IPS-18a (cell line): ENCODE measurements around the gene FCMR.
"Not testable (repeated sequence)": the region's sequence is repeated elsewhere in the genome, so short reads cannot be mapped to it uniquely, and the experiment has no call there.

Experiments
- H3K27ac ChIP-seq: one replicate; pipeline ENCODE4 v1.5.1; 2013; ENCODE audit warnings: low read length
- H3K27me3 ChIP-seq: one replicate; pipeline ENCODE4 v1.6.1; 2013; ENCODE audit warnings: mild to moderate bottlenecking, low read length; ENCODE audit not compliant: control insufficient read depth, insufficient read depth
- H3K36me3 ChIP-seq: one replicate; pipeline ENCODE4 v1.6.1; 2013; ENCODE audit warnings: low read depth, low read length; ENCODE audit not compliant: control insufficient read depth
- H3K4me1 ChIP-seq: one replicate; pipeline ENCODE4 v1.6.1; 2013; ENCODE audit warnings: low read depth, low read length; ENCODE audit not compliant: control insufficient read depth
- H3K4me3 ChIP-seq: one replicate; pipeline ENCODE4 v1.5.1; 2013; ENCODE audit warnings: low read length
- H3K9ac ChIP-seq: one replicate; pipeline ENCODE4 v1.6.1; 2013; ENCODE audit warnings: mild to moderate bottlenecking, low read length, moderate library complexity
- H3K9me3 ChIP-seq: one replicate; pipeline ENCODE4 v1.6.1; 2013; ENCODE audit warnings: low read depth, low read length; ENCODE audit not compliant: control insufficient read depth

Gene FCMR

DNA sequence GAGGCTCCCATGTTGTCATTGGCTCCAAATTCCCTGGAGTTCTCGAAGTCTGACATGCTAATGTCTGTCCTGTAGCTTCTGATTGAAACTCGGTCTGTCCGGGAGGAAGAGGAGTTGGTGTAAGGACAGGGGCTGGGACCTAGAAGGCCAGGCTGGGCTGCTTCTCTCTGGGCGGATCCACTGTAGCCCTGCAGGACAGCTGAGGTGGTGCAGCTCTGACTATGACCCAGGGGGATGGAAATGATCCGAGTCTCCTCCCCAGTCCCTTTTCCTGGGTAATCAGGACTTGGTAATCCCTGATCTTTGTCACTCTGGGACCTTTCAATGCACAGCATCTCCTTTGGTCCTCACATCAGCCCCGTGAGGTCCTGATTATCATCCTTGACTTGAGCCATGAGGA is 10.0 kb upstream of the FCMR start:
- no peaks in the 10 kb centered on the region for H3K27me3 ChIP-seq
- H3K4me3 ChIP-seq: no peak overlapping the region
- no peaks in the 10 kb centered on the region for H3K4me1 ChIP-seq
- no peak overlapping the region for H3K9ac ChIP-seq
- no peak overlapping the region for H3K27ac ChIP-seq
- no peaks in the 10 kb centered on the region for H3K9me3 ChIP-seq
- no peaks in the 10 kb centered on the region for H3K36me3 ChIP-seq

DNA sequence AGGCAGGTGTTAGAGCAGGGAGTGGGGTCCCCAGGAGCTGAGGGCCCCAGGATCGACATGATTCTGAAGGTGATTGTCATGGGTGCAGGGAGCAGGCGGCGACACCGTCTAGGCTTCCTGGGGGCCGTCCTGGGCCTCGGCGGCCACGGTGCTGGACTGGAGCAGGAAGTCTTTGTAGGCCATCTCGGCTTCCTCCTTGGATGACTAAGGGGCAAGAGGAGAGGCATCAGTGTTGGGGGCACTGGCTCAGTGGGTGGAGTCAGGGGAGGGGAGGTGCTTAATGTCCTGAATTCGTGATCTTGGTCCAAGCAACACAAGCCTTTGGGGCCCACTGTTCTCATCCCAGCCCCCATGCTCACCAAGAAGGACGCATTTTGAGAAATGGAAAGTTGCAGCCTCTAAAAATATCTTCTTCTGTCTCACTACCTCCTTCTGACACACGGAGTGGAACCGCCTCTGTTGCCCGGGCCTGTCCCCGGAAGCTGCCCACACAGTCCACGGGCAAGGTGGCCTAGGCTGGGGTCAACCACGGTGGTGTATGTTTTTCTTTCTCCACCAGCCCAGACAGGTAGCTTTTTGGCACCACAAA is 8.6 kb upstream of the FCMR start:
- Histone ChIP-seq H3K4me3 (no peak overlapping the region), H3K27me3 (no peaks in the 10 kb centered on the region), H3K27ac (no peak overlapping the region), H3K9me3 (no peaks in the 10 kb centered on the region), H3K36me3 (no peaks in the 10 kb centered on the region), H3K9ac (no peak overlapping the region), H3K4me1 (no peaks in the 10 kb centered on the region)

DNA sequence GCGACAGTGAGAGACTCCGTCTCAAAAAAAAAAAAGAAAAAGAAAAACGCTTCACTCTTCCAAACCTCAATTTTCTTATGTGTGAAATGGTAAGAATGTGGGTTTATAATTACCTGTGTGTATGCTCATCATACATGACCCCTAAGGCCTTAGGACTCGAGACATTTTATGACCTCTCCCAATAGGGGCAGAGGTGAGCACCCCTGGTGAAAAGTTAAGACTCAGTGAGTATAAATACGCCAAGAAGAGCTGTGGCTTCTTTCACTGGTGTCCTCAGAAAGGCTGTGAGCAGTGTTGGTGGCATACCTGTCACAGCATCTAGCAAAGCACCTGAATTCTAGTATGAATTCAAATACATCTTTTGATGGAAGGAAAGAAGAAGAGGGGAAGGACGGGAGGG is 7.8 kb upstream of the FCMR start:
- H3K4me1 ChIP-seq: no peaks in the 10 kb centered on the region
- no peak overlapping the region for H3K4me3 ChIP-seq

DNA sequence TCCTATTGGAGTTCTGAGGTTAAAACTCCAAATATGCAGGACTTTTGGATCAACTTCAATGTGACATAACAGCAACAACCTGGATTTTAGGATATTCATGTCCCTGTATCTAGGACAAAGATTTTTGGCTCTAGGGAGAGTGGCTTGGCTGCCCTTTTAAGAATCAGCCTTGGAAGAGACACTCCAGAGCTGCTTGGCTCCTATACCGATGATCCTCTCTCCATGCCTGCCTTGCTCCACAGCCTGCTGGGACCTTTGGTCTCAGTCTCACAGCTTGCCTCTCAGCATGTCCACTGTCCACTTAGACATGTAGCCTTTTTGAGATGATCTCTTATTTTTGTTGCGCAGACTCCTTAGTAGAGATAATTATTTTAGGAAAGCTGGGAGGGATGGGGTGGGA is 4.5 kb upstream of the FCMR start:
- Histone ChIP-seq H3K27me3 (no peaks in the 10 kb centered on the region), H3K27ac (no peak overlapping the region), H3K9me3 (no peaks in the 10 kb centered on the region), H3K4me1 (no peaks in the 10 kb centered on the region), H3K9ac (no peak overlapping the region), H3K36me3 (no peaks in the 10 kb centered on the region), H3K4me3 (no peak overlapping the region)

More for the DNA sequence above, 7.8 kb upstream of the FCMR start:
- no peaks in the 10 kb centered on the region for H3K27me3 ChIP-seq
- H3K27ac ChIP-seq: no peak overlapping the region
- H3K9ac ChIP-seq: no peak overlapping the region
- no peaks in the 10 kb centered on the region for H3K9me3 ChIP-seq
- no peaks in the 10 kb centered on the region for H3K36me3 ChIP-seq

DNA sequence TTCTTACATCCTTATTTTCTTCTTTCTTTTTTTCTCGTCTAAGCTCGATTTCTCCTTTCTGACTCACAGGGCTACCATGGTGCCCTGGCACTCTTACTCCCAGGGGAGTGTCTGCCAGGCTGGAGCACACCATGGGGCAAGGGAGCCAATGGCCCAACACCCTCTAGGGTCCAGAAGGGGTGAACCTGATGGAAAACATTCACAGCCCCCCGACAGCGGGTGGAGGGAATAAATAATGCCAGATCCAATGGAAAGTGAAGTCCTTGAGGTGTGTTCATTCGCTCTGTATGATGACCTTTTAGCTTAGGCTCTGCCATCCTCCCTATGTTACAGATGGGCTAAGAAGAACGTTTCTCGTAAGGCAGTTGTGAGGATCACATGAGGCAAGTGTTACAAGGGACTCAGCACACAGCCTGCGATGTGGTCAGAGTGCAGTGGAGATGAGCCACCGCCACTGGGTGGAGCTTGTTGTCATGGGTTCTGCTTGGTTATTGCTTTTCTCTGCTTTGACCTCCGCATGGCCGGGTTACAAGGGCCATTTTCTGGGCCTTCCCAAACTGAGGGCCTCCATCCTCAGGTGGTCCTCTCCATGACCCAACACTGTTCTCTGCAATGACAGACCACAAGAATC is 3.5 kb upstream of the FCMR start:
- Histone ChIP-seq H3K4me1 (no peaks in the 10 kb centered on the region), H3K4me3 (no peak overlapping the region), H3K36me3 (no peaks in the 10 kb centered on the region), H3K27me3 (no peaks in the 10 kb centered on the region), H3K9ac (no peak overlapping the region), H3K9me3 (no peaks in the 10 kb centered on the region), H3K27ac (no peak overlapping the region)

DNA sequence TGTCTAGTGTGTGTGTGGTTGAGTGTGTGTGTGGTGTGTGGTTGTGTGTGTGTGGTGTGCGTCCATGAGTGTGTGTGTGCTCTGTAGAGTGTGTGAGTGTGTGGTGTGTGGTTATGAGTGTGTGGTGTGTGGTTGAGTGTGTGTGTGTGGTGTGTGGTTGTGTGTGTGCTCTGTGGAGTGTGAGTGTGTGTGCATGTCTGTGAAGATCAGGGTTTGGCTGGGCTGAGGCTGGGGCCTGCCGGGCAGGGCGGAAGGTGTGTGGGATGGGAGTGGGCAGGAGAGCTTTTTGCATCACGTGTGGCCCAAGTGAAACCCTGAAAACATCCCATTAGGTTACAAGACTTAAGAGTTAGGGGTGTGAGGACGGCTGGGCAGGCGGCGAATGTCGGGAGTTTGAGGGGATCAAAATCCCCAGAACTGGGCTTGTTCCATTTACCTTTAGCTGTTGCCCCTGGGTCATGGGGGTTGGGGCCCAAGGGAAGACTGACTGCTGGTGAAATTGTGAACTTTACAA is 2.9 kb upstream of the FCMR start:
- Histone ChIP-seq H3K9me3 (no peaks in the 10 kb centered on the region), H3K27me3 (no peaks in the 10 kb centered on the region), H3K27ac (no peak overlapping the region), H3K4me1 (no peaks in the 10 kb centered on the region), H3K4me3 (no peak overlapping the region), H3K9ac (no peak overlapping the region), H3K36me3 (no peaks in the 10 kb centered on the region)

DNA sequence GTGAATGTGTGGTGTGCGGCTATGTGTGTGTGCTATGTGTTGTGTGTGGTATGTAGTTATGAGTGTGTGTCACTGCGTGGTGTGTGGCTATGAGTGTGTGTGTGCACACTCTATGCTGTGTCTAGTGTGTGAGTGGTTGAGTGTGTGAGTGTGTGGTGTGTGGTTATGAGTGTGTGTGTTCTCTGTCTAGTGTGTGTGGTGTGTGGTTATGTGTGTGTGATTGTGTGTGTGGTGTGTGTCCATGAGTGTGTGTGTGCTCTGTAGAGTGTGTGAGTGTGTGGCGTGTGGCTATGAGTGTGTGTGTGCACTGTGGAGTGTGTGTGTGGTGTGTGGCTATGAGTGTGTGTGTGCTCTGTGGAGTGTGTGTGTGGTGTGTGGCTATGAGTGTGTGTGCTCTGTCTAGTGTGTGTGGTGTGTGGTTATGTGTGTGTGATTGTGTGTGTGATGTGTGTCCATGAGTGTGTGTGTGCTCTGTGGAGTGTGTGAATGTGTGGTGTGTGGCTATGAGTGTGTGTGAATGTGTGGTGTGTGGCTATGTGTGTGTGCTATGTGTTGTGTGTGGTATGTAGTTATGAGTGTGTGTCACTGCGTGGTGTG is 2.3 kb upstream of the FCMR start:
- H3K4me1 ChIP-seq, H3K9me3 ChIP-seq, H3K9ac ChIP-seq, H3K4me3 ChIP-seq, H3K36me3 ChIP-seq, H3K27ac ChIP-seq, H3K27me3 ChIP-seq: not testable (repeated sequence)

DNA sequence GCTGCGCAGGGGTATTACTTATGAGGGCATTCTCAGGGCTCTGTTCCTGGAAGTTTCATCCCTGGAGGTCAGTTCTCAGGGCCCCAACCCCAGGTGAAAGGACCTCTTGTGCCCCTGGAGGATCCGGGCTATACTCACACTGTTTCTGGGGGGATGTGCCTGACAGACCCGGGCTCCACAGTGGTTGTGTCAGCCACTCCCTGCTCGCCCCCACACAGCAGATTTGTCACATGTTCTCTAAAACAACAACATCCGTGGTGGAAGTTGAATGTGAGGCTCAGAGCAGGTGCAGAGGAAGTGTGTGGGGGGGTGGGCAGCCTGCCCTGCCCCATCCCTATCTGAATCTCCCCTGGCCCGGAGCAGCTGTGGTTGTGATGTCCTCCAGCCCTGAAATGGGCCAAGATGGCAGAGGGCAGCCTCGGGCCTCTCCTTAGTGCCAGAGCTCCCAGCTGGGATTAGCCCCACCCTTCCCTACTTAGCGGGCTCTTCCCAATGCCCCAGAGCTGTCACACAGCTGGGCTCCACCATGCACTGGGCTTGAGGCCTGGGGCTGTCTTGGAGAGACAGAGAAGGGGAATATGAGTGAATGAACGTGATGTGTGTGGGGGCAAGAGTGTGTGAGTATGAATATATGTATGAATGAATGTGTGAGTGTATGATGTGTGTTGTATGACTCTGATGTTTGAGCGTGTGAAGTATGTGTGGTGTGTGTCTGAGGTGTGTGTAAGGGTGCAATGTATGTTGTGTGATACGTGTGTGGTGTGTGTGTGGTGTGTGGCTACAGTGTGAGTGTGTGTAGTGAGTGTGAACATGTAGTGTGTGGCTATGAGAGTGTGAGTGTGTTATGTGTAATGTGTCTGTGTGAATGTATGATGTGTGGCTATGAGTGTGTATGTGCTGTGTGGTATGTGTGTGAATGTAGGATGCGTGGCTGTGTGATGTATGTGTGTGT is 1.5 kb upstream of the FCMR start:
- H3K9me3 ChIP-seq: no peaks in the 10 kb centered on the region
- no peaks in the 10 kb centered on the region for H3K27me3 ChIP-seq
- H3K4me3 ChIP-seq: no peak overlapping the region
- no peak overlapping the region for H3K27ac ChIP-seq
- no peaks in the 10 kb centered on the region for H3K4me1 ChIP-seq
- no peaks in the 10 kb centered on the region for H3K36me3 ChIP-seq
- no peak overlapping the region for H3K9ac ChIP-seq

DNA sequence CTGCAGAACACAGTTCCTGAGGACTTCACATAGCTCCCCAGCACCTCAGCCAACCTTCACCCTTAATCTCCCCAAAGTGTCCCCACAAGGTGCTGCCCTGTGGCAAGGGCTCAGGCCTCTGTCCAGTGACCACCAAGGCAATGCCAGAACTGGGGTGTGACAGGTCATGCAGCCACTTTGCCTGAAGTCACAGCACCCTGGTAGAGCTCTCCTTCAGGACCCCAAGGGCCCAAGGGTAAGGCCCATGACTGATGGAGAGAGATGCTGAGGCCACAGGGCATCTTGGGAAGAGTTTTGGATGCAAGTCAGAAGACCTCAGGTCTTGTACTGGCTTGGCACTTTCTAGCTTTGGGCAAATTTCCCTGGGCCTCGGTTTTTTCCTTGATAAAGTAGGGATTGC is 783 bp upstream of the FCMR start:
- H3K27ac ChIP-seq: no peak overlapping the region

DNA sequence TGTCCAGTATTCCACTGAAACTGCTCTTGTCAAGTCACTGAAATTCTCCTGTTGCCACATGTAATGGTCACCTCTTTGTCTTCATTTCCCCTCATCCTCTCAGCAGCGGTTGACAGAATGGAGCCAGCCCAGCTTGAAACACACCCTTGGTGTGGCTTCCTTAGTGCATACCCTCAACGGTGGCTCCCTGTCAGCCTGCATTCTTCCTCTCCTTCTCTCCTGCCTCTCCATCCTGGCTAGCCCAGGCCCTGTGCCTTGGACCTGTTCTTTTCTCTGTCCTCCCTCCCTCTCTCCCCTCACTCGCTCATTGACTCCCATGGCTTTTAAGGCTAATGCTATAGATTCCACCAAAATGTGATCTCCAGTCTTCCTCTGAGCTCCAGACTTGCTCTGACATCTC is 3.7 kb downstream of the FCMR start:
- Histone ChIP-seq H3K27me3 (no peaks in the 10 kb centered on the region), H3K9ac (no peak overlapping the region), H3K4me3 (no peak overlapping the region), H3K27ac (no peak overlapping the region), H3K36me3 (no peaks in the 10 kb centered on the region), H3K9me3 (no peaks in the 10 kb centered on the region), H3K4me1 (no peaks in the 10 kb centered on the region)

More for the DNA sequence above, 783 bp upstream of the FCMR start:
- H3K36me3 ChIP-seq: no peaks in the 10 kb centered on the region
- no peak overlapping the region for H3K9ac ChIP-seq
- H3K27me3 ChIP-seq: no peaks in the 10 kb centered on the region
- no peaks in the 10 kb centered on the region for H3K9me3 ChIP-seq
- H3K4me1 ChIP-seq: no peaks in the 10 kb centered on the region
- no peak overlapping the region for H3K4me3 ChIP-seq

DNA sequence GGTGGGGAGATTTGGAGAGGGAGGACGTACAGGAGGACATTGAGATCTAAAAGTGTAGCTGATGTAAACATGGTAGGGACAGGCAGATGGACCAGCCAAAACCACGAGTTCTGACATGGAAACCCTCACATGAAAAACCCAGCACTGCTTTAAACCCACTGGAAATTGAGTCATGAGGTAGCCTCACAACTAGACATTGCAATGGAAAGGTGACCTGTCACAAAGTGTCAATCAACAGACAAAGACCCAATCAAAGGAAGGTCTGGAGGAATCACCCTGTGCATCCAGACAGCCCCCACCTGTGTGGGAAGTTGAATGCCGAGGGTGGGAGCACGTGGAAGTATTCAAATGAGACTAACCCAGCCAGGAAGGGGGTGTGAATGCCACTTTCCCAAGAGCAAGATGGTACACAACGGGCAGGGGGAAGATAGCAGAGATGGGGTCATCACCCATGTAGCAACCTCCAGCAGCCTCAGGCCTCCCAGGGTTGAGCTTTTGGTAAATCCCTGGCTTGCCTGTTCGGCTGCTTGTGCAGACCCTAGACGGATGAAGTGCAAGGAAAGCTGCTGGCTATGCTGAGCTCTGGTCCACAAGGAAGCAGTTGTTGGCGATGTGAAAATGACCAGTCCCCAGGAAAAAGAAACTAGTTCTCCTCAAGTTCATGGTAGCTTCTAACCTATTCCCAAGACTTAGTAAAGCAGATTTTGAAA is 5.6 kb downstream of the FCMR start:
- Histone ChIP-seq H3K4me3 (no peak overlapping the region), H3K9me3 (no peaks in the 10 kb centered on the region), H3K27me3 (no peaks in the 10 kb centered on the region), H3K9ac (no peak overlapping the region), H3K4me1 (no peaks in the 10 kb centered on the region), H3K27ac (no peak overlapping the region), H3K36me3 (no peaks in the 10 kb centered on the region)
